Peyer's patch (tissue), 4 donors: ENCODE data around the gene CYP26C1. TPM values are rescaled to one million over a fixed set of nuclear protein-coding genes. Genes with fewer than 3 reads are reported as not detected.
"Not testable (repeated sequence)": the region's sequence is repeated elsewhere in the genome, so short reads cannot be mapped to it uniquely, and the experiment has no call there.

ENCODE experiments used
- DNase-seq, 3 donors: peaks; one replicate each; pipeline ENCODE4 v3.0.0-alpha.2; 2017 to 2019
- H3K27ac ChIP-seq, 4 donors: fragments of 200-600 bp; sonication (generic); one replicate each; pipeline ENCODE4 v1.5.1; 2016 to 2019
- H3K27me3 ChIP-seq, 2 donors: fragments of 200-600 bp; sonication (generic); one replicate each; pipeline ENCODE4 v1.5.1; 2019
- H3K36me3 ChIP-seq, 3 donors: fragments of 200-600 bp; sonication (generic); one replicate each; pipeline ENCODE4 v1.5.1; 2016 to 2019
- H3K4me1 ChIP-seq, 4 donors: fragments of 200-600 bp; sonication (generic); one replicate each; pipeline ENCODE4 v1.5.1; 2016 to 2019
- H3K4me3 ChIP-seq, 4 donors: fragments of 200-600 bp; sonication (generic); 1 replicate in 3 of 4; 2 replicates in 1 of 4; pipeline ENCODE4 v1.5.1; 2016 to 2019; ENCODE audit warnings: mild to moderate bottlenecking in 1 of 4
- H3K9me3 ChIP-seq, 4 donors: fragments of 200-600 bp; sonication (generic); one replicate each; pipeline ENCODE4 v1.5.1; 2016 to 2019; ENCODE audit warnings: mild to moderate bottlenecking in 1 of 4
- POLR2A ChIP-seq, 2 donors: fragments of 450-650 bp; IDR thresholded peaks; one replicate each; pipeline ENCODE4 v1.5.1; 2017; ENCODE audit warnings: antibody characterized with exemption in 2 of 2, mild to moderate bottlenecking in 2 of 2, moderate library complexity in 2 of 2
- total RNA-seq, 4 donors: library from RNA; depleted of rRNA; stranded (reverse); fragments of >200 nt; gene quantifications; one replicate each; pipeline ENCODE4 v1.1.0, GENCODE V29; 2016
- TF ChIP-seq, protein P1 (sequence below), 6 experiments: fragments of 450-650 bp in 4 of 6; fragments of 200-600 bp in 2 of 6; sonication (generic) in 1 of 6; IDR thresholded peaks; one replicate each; pipeline ENCODE4 v1.5.1; 2017 to 2019; ENCODE audit warnings: antibody characterized with exemption in 6 of 6, mild to moderate bottlenecking in 3 of 6, moderate library complexity in 1 of 6

The CYP26C1 gene
- total RNA-seq, 4 donors from 2014 or later, result not detected

DNA sequence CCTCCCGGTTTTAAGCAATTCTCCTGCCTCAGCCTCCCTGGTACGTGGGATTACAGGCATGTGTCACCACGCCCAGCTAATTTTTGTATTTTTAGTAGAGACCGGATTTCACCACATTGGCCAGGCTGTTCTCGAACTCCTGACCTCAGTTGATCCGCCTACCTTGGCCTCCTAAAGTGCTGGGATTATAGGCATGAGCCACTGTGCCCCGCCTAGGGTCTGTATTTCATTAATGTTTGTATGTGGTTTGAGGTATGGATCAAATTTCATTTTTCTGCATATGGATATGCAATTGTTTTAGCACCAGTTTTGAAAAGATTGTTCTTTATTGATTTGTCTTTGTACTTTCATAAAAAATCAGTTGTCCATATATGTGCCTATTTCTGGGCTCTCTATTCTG is 39.1 kb downstream of the CYP26C1 start:
- no peak overlapping the region for H3K27ac ChIP-seq
- H3K4me1 ChIP-seq, result no peaks in the 10 kb centered on the region
- no peak for DNase-seq
- H3K27me3 ChIP-seq, result no peaks in the 10 kb centered on the region
- H3K9me3 ChIP-seq, result no peaks in the 10 kb centered on the region
- no peaks in the 10 kb centered on the region for H3K36me3 ChIP-seq
- no peak for TF ChIP-seq POLR2A (IDR thresholded peaks at IDR 0.05)
- TF ChIP-seq, protein P1, sequence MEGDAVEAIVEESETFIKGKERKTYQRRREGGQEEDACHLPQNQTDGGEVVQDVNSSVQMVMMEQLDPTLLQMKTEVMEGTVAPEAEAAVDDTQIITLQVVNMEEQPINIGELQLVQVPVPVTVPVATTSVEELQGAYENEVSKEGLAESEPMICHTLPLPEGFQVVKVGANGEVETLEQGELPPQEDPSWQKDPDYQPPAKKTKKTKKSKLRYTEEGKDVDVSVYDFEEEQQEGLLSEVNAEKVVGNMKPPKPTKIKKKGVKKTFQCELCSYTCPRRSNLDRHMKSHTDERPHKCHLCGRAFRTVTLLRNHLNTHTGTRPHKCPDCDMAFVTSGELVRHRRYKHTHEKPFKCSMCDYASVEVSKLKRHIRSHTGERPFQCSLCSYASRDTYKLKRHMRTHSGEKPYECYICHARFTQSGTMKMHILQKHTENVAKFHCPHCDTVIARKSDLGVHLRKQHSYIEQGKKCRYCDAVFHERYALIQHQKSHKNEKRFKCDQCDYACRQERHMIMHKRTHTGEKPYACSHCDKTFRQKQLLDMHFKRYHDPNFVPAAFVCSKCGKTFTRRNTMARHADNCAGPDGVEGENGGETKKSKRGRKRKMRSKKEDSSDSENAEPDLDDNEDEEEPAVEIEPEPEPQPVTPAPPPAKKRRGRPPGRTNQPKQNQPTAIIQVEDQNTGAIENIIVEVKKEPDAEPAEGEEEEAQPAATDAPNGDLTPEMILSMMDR (IDR thresholded peaks at IDR 0.05), result no peak
- no peak overlapping the region for H3K4me3 ChIP-seq

DNA sequence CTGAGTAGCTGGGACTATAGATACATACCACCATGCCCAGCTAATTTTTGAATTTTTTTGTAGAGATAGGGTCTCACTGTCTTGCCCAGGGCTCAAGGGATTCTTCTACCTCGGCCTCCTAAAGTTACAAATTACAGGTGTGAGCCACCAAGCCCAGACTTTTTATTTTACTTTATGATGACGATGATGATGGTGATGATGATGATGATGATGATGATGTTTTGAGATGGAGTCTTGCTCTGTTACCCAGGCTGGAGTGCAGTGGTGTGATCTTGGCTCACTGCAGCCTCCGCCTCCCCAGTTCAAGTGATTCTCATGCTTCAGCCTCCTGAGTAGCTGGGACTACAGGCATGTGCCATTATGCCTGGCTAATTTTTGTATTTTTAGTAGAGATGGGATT is 40.5 kb downstream of the CYP26C1 start:
- H3K27ac ChIP-seq, H3K27me3 ChIP-seq, H3K9me3 ChIP-seq, H3K4me1 ChIP-seq, H3K4me3 ChIP-seq, H3K36me3 ChIP-seq, DNase-seq: not testable (repeated sequence)

DNA sequence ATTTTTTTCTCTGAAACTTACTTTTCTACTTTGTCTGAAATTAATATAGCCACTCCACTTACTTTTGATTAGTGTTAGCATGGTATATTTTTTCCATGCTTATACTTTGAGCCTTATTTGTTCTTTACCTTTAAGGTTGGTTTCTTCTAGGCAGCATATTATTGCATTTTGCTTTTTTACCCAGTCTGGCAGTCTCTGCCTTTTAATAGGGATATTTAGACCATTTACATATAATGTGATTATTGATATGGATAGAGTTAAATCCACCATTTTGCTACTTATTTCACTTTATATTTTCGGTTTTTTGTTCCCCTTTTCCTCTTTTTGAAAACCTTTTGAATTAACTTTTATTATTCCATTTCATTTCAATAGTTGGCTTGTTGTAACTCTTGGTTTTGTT is 43.4 kb downstream of the CYP26C1 start:
- H3K27ac ChIP-seq, result no peak overlapping the region
- TF ChIP-seq, protein P1 (IDR thresholded peaks at IDR 0.05), result no peak
- no peak for TF ChIP-seq POLR2A (IDR thresholded peaks at IDR 0.05)
- H3K4me3 ChIP-seq, result no peak overlapping the region
- no peaks in the 10 kb centered on the region for H3K36me3 ChIP-seq
- H3K9me3 ChIP-seq, result no peaks in the 10 kb centered on the region
- DNase-seq, result no peak
- no peaks in the 10 kb centered on the region for H3K27me3 ChIP-seq
- no peaks in the 10 kb centered on the region for H3K4me1 ChIP-seq

DNA sequence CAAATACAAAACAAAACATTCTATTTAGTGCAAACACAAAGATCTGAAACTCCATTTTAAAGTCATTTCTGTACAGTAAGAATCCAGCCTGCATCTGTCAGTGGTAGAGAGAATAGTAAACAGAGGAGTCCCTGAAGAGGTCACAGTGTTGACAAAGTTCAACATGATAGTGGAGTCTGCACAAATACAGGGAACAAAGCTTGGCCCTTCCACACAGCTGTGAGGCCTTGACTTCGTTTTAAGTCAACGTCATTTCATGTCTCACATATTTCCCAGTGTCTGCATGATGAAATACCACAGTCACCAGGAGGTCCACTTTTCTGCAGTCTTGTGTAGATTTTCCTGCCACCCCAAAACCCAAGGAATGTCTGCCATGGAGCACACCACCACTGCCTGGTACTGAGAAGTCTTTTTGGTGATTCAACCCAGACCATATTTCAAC is 46.1 kb downstream of the CYP26C1 start:
- Histone ChIP-seq H3K27me3 (no peaks in the 10 kb centered on the region), H3K9me3 (no peaks in the 10 kb centered on the region), H3K36me3 (no peaks in the 10 kb centered on the region), H3K27ac (no peak overlapping the region), H3K4me3 (no peak overlapping the region), H3K4me1 (no peaks in the 10 kb centered on the region)
- no peak for TF ChIP-seq POLR2A (IDR thresholded peaks at IDR 0.05)
- TF ChIP-seq, protein P1 (IDR thresholded peaks at IDR 0.05), result no peak
- no peak for DNase-seq

DNA sequence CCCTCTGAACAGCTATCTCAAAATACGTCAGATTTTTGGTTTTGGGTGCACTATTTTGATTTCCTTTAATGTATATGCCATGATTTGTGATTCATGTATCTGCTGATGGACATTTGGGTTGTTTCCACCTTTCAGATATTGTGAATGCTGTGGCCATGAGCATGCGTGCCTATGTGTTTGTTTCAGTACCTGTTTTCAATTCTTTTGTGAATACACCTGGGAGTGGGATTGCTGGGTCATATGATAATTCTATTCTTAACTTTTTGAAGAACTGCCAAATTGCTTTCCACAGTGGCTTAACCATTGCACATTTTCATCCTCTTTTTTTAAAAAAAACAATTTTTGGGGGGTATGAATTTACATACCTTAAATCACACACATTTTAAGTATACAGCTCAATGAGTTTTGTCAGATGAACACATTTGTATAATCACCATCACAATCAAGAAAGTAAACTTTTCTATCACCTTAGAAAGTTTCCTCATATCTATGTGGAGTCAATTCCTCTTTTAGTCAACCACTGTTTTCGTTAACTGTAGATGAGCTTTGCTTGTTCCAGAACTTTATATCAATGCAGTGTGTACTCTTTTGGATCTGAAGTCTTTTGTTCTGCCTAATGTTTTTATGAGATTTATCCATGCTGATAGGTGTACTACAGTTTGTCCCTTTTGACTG is 50.0 kb downstream of the CYP26C1 start:
- no peak for DNase-seq
- Histone ChIP-seq H3K9me3 (no peaks in the 10 kb centered on the region), H3K4me1 (no peaks in the 10 kb centered on the region), H3K36me3 (no peaks in the 10 kb centered on the region), H3K27ac (no peak overlapping the region), H3K27me3 (no peaks in the 10 kb centered on the region), H3K4me3 (no peak overlapping the region)
- TF ChIP-seq POLR2A (IDR thresholded peaks at IDR 0.05), result no peak
- TF ChIP-seq, protein P1 (IDR thresholded peaks at IDR 0.05), result no peak

DNA sequence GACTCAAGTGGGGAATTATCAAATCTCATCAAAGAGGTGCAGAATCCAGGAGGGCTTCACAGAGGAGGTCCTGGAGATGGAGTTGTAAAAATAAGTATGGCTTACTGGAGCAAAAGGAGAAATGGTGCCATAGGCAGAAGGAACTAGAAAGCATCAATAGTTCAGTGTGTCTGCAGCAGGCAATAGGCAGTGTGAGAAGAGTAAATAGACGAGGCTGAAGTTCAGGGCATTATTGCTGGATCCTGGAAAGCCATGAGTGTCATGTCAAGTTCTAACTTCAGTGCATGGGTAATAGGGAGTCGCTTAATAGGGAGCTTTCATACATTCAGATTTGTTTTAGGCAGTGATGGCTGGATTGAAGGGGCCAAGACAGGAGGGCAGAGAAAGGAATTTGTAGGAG is 52.4 kb downstream of the CYP26C1 start:
- TF ChIP-seq, protein P1 (IDR thresholded peaks at IDR 0.05), result no peak
- no peak for TF ChIP-seq POLR2A (IDR thresholded peaks at IDR 0.05)
- Histone ChIP-seq H3K36me3 (no peaks in the 10 kb centered on the region), H3K27me3 (no peaks in the 10 kb centered on the region), H3K27ac (no peak overlapping the region), H3K4me1 (no peaks in the 10 kb centered on the region), H3K4me3 (no peak overlapping the region), H3K9me3 (no peaks in the 10 kb centered on the region)
- DNase-seq, result no peak
